NCI-H1048 (cell line): ENCODE data around the gene SBK1.
"Not testable (repeated sequence)": the region's sequence is repeated elsewhere in the genome, so short reads cannot be mapped to it uniquely, and the experiment has no call there.

ENCODE experiments used
- DNase-seq: peaks from one replicate; lab custom pipeline; 2025; lab: John Stamatoyannopoulos, UW

Gene SBK1

GRCh38 chr16:28291651-28292626 lies at the start of gene SBK1:
TSS of gene SBK1 (plus strand) at chr16:28292525. CDS start at chr16:28317392, 24,867 bp downstream.
- peak; percentile 26 for DNase-seq

- DNase-seq = not testable (repeated sequence)
Measured at GRCh38 chr16:28249483-28249882, 42.8 kb upstream of the SBK1 start.

- no peak for DNase-seq
Measured at GRCh38 chr16:28250999-28251398, 41.3 kb upstream of the SBK1 start.

GRCh38 chr16:28254158-28254557 lies 38.2 kb upstream of the SBK1 start:
- no peak for DNase-seq

GRCh38 chr16:28255838-28256237 lies 36.5 kb upstream of the SBK1 start:
- DNase-seq = no peak

- DNase-seq = no peak
Measured at GRCh38 chr16:28257256-28257655, 35.1 kb upstream of the SBK1 start.

- DNase-seq = no peak
Measured at GRCh38 chr16:28258567-28258966, 33.8 kb upstream of the SBK1 start.

- DNase-seq = no peak
Measured at GRCh38 chr16:28259091-28259780, 33.1 kb upstream of the SBK1 start.

- DNase-seq = no peak
Measured at GRCh38 chr16:28259781-28260150, 32.6 kb upstream of the SBK1 start.

- no peak for DNase-seq
Measured at GRCh38 chr16:28260193-28260592, 32.1 kb upstream of the SBK1 start.

- DNase-seq = no peak
Measured at GRCh38 chr16:28261942-28262341, 30.4 kb upstream of the SBK1 start.

- no peak for DNase-seq
Measured at GRCh38 chr16:28263305-28263704, 29.0 kb upstream of the SBK1 start.

GRCh38 chr16:28264656-28265055 lies 27.7 kb upstream of the SBK1 start:
- no peak for DNase-seq

- DNase-seq = no peak
Measured at GRCh38 chr16:28265822-28266221, 26.5 kb upstream of the SBK1 start.

GRCh38 chr16:28267356-28267755 lies 25.0 kb upstream of the SBK1 start:
- no peak for DNase-seq

- DNase-seq = no peak
Measured at GRCh38 chr16:28273511-28273910, 18.8 kb upstream of the SBK1 start.

GRCh38 chr16:28274676-28275075 lies 17.6 kb upstream of the SBK1 start:
- DNase-seq = no peak

- no peak for DNase-seq
Measured at GRCh38 chr16:28276301-28276700, 16.0 kb upstream of the SBK1 start.

GRCh38 chr16:28277537-28278388 lies 14.6 kb upstream of the SBK1 start:
- peak; percentile 29 for DNase-seq

GRCh38 chr16:28279006-28279405 lies 13.3 kb upstream of the SBK1 start:
- DNase-seq = no peak

- DNase-seq = no peak
Measured at GRCh38 chr16:28280881-28281836, 11.2 kb upstream of the SBK1 start.
